ENCODE results near the gene TFPI. TPM values are rescaled to one million over a fixed set of nuclear protein-coding genes. Genes with fewer than 3 reads are reported as not detected.
A peak's percentile ranks its signal among the peaks of the same experiment; 100 is the strongest.

The TFPI gene
- total RNA-seq, result 10 to 100 TPM; 16.3 to 46.7 (median 31.5) TPM
- long read RNA-seq, donor 1, transcript TFPI-201 (8 exons, 3,885 nt), result major isoform, 9 of 11 reads
- long read RNA-seq, donor 1, partial matches to known transcripts, result 0 of 11 reads
- long read RNA-seq, donor 1, other reads (novel, unspliced or antisense), result 2 of 11 reads
- long read RNA-seq, donor 2, transcript TFPI-201 (8 exons, 3,885 nt), result major isoform, 15 of 22 reads
- long read RNA-seq, donor 2, partial matches to known transcripts, result 2 of 22 reads
- long read RNA-seq, donor 2, other reads (novel, unspliced or antisense), result 5 of 22 reads

DNA sequence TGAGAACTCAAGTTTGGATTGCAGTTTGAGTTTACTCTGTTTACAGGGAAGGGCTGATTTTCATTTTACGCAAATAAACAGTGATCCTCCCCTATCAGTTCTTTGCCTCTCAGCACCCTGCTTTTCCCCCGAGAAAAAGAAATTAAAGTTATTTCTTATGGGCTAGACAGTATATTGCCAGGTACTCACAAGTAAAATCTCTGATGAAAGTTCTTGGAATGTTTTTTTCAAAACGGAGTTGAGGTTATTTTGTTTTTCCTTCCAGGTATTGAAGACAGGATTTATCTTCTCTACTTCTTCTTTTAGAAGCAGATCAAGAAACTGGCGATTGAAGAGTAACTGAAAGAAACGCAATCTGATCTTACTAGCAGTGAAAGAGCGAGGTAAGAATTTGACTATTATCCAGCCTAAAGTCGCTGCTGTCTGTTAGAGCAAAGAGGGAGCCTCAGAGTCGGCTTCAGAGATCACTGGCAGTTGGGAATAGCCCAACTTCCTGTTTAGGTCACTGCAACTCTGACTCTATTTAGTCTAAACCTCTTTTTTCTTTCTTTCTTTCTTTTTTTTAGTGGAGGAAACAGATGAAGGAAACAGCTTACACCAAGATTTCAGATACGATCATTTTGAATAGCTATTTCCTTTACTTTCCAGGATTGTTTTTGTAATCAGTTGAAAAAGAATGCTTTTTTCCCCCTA, at the start of gene TFPI:
TFPI (minus strand) TSS at position 425 of the 693 bp plus-strand sequence. CDS start 50,667 bp downstream, outside the sequence.
- Histone ChIP-seq H3K4me1 (ENCODE audit: low read depth) (peaks cover 11% of the 10 kb centered on the region), H3K36me3 (ENCODE audit: low read depth) (no peaks in the 10 kb centered on the region), H3K9me3 (no peaks in the 10 kb centered on the region), H3K4me3 (no peak within 1 kb of the TSS)
- DNase-seq, result peak in 1 of 3 donors; percentile 52
- TF ChIP-seq, protein P1, sequence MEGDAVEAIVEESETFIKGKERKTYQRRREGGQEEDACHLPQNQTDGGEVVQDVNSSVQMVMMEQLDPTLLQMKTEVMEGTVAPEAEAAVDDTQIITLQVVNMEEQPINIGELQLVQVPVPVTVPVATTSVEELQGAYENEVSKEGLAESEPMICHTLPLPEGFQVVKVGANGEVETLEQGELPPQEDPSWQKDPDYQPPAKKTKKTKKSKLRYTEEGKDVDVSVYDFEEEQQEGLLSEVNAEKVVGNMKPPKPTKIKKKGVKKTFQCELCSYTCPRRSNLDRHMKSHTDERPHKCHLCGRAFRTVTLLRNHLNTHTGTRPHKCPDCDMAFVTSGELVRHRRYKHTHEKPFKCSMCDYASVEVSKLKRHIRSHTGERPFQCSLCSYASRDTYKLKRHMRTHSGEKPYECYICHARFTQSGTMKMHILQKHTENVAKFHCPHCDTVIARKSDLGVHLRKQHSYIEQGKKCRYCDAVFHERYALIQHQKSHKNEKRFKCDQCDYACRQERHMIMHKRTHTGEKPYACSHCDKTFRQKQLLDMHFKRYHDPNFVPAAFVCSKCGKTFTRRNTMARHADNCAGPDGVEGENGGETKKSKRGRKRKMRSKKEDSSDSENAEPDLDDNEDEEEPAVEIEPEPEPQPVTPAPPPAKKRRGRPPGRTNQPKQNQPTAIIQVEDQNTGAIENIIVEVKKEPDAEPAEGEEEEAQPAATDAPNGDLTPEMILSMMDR (IDR thresholded peaks at IDR 0.05), result no peak
- intact Hi-C loops (cut with DNase I, micrococcal nuclease), result no loop called here
- peak; percentile 69 for ATAC-seq

DNA sequence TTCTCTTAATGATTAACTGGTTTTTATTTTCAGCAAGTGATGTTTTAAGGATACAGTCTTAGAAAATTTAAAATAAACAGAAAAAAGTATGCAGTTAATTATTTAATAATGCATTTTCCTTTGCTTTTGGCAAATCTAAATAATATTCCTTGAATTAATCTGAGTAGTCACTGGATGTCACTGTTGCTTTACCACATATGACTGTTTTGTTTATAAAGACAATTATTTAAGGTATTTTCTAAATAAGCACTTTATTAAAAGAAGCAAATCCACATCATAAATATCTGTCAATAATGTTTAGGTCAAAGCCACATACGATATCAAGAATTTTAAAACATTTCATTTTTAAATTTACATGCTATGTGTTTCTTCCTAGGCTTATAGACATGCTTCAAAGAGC, 40.6 kb upstream of the TFPI start:
- Histone ChIP-seq H3K4me1 (ENCODE audit: low read depth) (no peaks in the 10 kb centered on the region), H3K4me3 (no peak overlapping the region), H3K36me3 (ENCODE audit: low read depth) (no peaks in the 10 kb centered on the region), H3K9me3 (no peaks in the 10 kb centered on the region)
- intact Hi-C loops (cut with DNase I, micrococcal nuclease), result no loop called here
- TF ChIP-seq, protein P1 (IDR thresholded peaks at IDR 0.05), result no peak
- no peak for ATAC-seq
- DNase-seq, result no peak

DNA sequence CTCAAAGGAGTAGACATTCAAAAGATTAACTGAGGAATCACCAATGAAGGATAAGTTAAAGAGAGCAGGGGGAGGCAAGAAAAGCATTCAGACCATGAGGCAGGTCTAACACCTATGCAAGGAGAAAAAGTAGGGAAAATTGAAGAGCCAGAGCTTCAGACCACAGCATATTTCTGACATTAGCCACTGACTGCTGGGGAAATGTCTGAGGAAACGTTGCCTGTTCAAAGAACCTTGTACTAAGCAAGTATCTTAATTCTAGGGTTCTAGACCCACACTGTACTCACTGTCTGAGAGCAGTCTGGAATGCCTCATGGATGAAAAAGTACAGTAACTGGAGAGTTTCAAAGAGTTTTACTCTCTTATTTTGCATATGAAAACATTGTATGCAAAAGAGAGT, 39.5 kb upstream of the TFPI start:
- H3K4me3 ChIP-seq, result no peak overlapping the region
- TF ChIP-seq, protein P1 (IDR thresholded peaks at IDR 0.05), result no peak
- intact Hi-C loops (cut with DNase I, micrococcal nuclease), result no loop called here
- no peaks in the 10 kb centered on the region for H3K36me3 ChIP-seq (ENCODE audit: low read depth)
- ATAC-seq (no peak), DNase-seq (no peak)
- no peaks in the 10 kb centered on the region for H3K4me1 ChIP-seq (ENCODE audit: low read depth)
- no peaks in the 10 kb centered on the region for H3K9me3 ChIP-seq

DNA sequence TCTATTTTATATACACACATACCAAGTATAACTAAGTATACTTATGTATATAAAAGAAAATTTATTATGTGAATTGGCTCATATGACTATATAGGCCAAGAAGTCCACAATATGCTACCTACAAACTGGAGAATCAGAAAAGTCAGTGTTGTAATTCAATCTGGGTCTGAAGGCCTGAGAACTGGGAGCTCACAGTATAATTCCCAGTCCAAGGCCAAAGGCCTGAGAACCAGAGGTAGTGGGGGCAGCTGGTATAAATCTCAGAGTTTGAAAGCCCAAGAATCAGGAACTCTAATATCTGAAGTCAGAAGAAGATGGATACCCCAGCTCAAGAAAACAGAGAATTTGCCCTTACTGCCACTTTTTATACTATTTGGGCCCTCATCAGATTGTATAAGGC, 38.9 kb upstream of the TFPI start:
- H3K9me3 ChIP-seq, result no peaks in the 10 kb centered on the region
- ATAC-seq (no peak), DNase-seq (no peak)
- H3K4me1 ChIP-seq (ENCODE audit: low read depth), result no peaks in the 10 kb centered on the region
- no peaks in the 10 kb centered on the region for H3K36me3 ChIP-seq (ENCODE audit: low read depth)
- intact Hi-C loops (cut with DNase I, micrococcal nuclease), result no loop called here
- TF ChIP-seq, protein P1 (IDR thresholded peaks at IDR 0.05), result no peak
- H3K4me3 ChIP-seq, result no peak overlapping the region

DNA sequence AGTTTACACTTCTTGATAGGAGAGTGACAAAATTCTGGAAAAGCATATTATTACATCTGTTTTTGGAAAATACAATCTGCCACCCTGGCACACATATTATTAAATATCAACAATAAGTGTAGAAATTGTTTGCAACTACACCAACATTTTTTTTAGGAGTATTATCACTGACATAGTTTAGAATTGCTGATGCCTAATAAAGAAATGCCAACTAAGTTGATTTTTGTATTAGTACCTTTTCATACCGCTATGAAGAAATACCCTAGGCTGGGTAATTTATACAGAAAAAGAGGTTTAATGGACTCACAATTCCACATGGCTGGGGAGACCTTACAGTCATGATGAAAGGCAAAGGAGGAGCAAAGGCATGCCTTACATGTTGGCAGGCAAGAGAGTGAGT, 35.9 kb upstream of the TFPI start:
- H3K36me3 ChIP-seq (ENCODE audit: low read depth), result no peaks in the 10 kb centered on the region
- no peaks in the 10 kb centered on the region for H3K4me1 ChIP-seq (ENCODE audit: low read depth)
- no peaks in the 10 kb centered on the region for H3K9me3 ChIP-seq
- DNase-seq (no peak), ATAC-seq (no peak)
- intact Hi-C loops (cut with DNase I, micrococcal nuclease), result no loop called here
- H3K4me3 ChIP-seq, result no peak overlapping the region
- TF ChIP-seq, protein P1 (IDR thresholded peaks at IDR 0.05), result no peak

All from mucosa of descending colon (tissue), 3 donors.